GM21619 (cell line): ENCODE results near the gene DNAJA4.

Experiments used
- ATAC-seq: cut with Tn5 transposase; IDR thresholded peaks from one replicate; pipeline ENCODE4 v1.9.1; 2021; ENCODE audit not compliant: unreplicated experiment

DNAJA4 gene

GRCh38 chr15:78264304-78265136 is at the start of gene DNAJA4:
Gene DNAJA4 (plus strand): TSS chr15:78264562. CDS start chr15:78264764, 202 bp downstream.
- no peak for ATAC-seq

- ATAC-seq, result no peak
Observed at GRCh38 chr15:78216276-78217104, 47.9 kb upstream of the DNAJA4 start.

GRCh38 chr15:78220713-78221112 is 43.6 kb upstream of the DNAJA4 start:
- ATAC-seq, result no peak

- no peak for ATAC-seq
Observed at GRCh38 chr15:78222745-78223395, 41.5 kb upstream of the DNAJA4 start.

- ATAC-seq, result no peak
Observed at GRCh38 chr15:78223396-78224022, 40.9 kb upstream of the DNAJA4 start.

GRCh38 chr15:78224023-78224411 is 40.3 kb upstream of the DNAJA4 start:
- ATAC-seq, result no peak

GRCh38 chr15:78225783-78226541 is 38.4 kb upstream of the DNAJA4 start:
- ATAC-seq, result peak; percentile 73

GRCh38 chr15:78228356-78228996 is 35.9 kb upstream of the DNAJA4 start:
- ATAC-seq, result no peak

GRCh38 chr15:78229431-78230406 is 34.6 kb upstream of the DNAJA4 start:
- ATAC-seq, result no peak

- ATAC-seq, result no peak
Observed at GRCh38 chr15:78232951-78233350, 31.4 kb upstream of the DNAJA4 start.

GRCh38 chr15:78233496-78233895 is 30.9 kb upstream of the DNAJA4 start:
- ATAC-seq, result no peak

GRCh38 chr15:78234515-78235040 is 29.8 kb upstream of the DNAJA4 start, which contains the start of gene ACSBG1:
Gene ACSBG1 (minus strand): TSS chr15:78234565. CDS start chr15:78234501, 64 bp downstream.
- no peak for ATAC-seq

GRCh38 chr15:78236491-78236890 is 27.9 kb upstream of the DNAJA4 start:
- ATAC-seq, result no peak

GRCh38 chr15:78237146-78237545 is 27.2 kb upstream of the DNAJA4 start:
- ATAC-seq, result no peak

GRCh38 chr15:78239811-78240210 is 24.6 kb upstream of the DNAJA4 start:
- no peak for ATAC-seq

- ATAC-seq, result peak; percentile 48
Observed at GRCh38 chr15:78241017-78241416, 23.3 kb upstream of the DNAJA4 start.

GRCh38 chr15:78242128-78242527 is 22.2 kb upstream of the DNAJA4 start:
- no peak for ATAC-seq

GRCh38 chr15:78243058-78243457 is 21.3 kb upstream of the DNAJA4 start:
- ATAC-seq, result no peak
